Stimulated activated CD8-positive, alpha-beta memory T cell treated with anti-CD3 and anti-CD28 coated beads, Interleukin-4, amount 100 ng/mL, for 4 hours (primary cell): Measurements from ENCODE around the gene CRTAP.
A peak's percentile ranks its signal among the peaks of the same experiment; 100 is the strongest.
"Not testable (repeated sequence)": the region's sequence is repeated elsewhere in the genome, so short reads cannot be mapped to it uniquely, and the experiment has no call there.

Experiments used
- DNase-seq, 2 donors: peaks; one replicate each; pipeline ENCODE4 v3.0.0-alpha.2; 2020; ENCODE audit warnings: low read depth in 2 of 2, low spot score in 1 of 2

Gene CRTAP

DNA sequence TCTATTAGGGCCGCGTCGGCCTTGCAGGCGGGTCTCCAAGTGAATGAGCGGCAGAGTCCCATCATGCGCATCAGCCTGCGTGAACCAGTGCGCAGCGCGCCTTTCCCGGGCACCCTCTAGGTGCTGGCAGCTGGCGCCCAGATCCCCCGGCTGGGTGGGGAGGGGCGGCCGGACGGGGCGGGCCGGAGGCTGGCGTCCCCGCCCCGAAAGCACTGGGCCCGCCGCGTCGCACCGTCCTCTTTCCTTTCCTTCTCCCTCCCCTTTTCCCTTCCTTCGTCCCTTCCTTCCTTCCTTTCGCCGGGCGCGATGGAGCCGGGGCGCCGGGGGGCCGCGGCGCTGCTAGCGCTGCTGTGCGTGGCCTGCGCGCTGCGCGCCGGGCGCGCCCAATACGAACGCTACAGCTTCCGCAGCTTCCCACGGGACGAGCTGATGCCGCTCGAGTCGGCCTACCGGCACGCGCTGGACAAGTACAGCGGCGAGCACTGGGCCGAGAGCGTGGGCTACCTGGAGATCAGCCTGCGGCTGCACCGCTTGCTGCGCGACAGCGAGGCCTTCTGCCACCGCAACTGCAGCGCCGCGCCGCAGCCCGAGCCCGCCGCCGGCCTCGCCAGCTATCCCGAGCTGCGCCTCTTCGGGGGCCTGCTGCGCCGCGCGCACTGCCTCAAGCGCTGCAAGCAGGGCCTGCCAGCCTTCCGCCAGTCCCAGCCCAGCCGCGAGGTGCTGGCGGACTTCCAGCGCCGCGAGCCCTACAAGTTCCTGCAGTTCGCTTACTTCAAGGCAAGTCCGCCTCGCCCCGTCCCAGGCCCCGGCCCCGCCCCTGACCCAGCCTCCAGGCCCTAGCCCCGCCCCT, at the start of gene CRTAP:
Gene CRTAP, plus strand, starts transcription at position 243 of the 850 bp plus-strand sequence. Its CDS starts 64 bp downstream, at position 307.
- peak; percentile 64 to 68 for DNase-seq

DNA sequence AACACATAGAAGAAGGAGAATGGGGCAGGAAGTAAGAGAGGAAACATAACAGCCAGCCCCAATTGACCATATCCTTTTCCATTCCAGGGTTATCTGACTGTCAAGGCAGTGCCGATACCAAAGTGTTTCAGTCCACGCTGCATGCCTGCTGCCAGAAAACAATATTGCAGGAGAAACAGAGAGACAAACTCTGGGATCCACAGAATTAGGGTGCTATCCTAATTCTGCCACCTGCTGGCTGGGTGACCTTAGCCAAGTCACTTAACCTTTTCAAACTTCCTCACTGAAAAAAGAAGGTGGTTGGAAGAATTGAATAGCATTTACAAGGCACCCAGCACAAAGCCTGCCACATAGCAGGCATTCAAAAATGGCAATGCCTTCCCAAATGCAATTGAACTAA, 48.9 kb upstream of the CRTAP start:
- DNase-seq, result no peak

DNA sequence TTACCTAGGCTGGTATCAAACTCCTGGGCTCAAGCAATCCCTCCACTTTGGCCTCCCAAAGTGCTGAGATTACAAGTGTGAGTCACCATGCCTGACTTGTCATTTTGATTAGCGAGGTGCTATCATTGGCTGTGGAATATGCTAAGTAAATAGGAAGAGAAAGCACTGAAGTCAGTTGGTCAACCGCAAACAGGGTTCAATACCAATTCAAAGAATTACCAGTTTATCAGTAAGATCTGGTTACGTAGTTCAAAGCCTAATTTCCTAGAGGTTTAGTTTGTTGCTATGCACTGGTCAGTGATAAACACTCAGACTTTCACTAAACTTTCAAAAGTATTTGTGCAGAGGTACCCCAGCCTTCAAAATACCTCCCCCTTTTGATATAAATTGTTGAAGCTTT, 46.3 kb upstream of the CRTAP start:
- no peak for DNase-seq

DNA sequence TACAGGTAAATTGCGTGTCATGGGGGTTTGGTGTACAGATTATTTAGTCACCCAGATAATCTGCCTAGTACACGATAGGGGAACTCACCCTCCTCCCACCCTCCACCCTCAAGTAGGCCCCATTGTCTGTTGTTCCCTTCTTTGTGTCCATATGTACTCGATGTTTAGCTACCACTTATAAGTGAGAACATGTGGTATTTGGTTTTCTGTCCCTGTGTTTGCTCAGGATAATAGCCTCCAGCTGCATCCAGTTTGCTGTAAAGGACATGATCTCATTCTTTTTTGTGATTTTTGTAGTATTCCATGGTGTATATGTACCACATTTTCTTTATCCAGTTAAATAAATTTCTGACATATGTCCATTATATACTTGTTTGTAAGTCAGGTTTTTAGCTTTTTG, 44.0 kb upstream of the CRTAP start:
- DNase-seq, result not testable (repeated sequence)

DNA sequence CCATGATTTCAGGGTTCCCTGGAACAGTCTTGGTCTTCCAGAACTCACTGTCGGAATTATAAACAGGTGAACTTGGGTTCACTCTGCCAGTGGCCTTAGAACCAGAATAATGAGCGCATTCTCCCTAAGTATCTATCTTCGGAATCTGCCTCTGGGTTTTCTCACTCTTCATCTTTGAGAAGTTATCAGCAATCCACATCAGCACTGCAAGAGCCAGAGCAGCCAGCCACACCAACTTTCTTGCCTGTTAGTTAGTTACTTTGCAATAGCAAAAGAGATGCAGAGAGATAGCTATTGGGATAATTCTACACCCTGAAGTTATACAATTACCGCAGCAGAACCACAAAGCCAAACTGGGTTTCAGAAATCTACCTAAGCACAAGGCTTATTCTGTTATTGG, 42.6 kb upstream of the CRTAP start:
- DNase-seq, result no peak

DNA sequence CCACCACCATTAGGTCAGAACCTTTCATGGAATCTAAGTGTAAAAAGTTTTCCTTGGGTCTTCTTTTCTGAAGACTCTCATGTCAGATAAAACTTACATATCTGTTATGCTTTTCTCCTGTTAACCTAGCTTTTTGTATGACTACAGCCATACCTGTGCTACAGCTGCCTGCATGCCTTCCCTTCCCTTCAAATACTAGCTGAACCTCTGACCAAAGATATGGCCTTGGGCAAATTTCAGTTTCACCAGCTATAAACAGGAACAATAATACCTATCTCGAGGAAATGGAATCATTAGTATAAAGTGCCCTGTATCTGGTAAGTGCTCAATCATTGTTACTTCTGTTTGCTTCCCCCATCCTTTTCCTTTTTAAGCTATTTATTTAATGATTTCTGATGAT, 41.9 kb upstream of the CRTAP start:
- DNase-seq, result no peak

DNA sequence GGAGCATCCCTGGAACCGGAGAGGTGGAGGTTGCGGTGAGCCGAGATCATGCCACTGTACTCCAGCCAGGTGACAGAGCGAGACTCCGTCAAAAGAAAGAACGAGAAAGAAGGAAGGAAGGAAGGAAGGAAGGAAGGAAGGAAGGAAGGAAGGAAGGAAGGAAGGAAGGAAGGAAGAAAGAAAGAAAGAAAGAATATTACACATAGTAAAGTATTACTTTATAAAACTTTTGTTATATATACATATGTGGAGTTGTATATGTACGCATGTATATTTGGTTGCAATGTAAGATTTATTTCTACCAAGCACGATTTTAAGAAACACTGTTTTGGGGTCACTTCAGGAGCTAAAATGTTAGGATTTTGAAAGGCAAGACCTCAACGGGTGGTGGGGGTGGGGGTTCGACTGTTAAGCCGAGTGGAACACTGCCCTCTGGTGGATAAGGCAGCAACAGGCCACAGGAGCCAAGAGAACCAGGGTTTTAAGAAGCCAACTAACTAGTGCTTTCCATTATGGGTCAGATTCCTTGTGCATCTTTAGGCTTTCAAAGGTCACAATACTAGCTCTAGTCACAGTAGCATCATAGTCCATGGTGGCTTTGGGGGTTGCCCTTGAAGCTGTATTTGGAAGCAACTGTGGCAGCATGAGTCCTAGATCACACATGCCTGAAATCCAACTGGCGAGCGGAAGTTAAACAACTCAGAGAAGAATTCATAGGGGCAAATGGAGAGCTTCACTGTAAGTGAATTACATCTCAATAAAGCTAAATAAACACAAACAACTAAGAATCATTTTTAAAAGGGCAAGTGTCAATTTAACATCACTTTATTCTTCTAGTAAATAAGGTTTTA, 39.4 kb upstream of the CRTAP start:
- DNase-seq, result peak; percentile 30 to 58

DNA sequence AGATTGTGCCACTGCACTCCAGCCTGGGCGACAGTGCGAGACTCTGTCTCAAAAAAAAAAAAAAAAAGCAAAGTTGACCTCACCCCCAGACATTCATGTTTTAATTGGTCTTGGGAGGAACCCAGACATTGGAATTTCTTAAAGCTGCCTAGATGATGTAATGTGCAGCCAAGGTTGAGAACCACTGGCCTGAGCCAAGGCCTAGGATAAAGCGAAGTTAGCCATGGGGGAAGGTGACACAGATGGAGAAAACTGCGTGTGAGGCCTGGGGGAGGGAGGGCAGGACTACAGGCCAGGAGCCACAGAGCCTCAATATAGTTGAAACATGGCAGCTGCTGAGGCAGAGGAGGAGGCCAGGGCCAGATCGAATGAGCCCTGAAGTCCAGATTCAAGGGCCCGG, 37.8 kb upstream of the CRTAP start:
- no peak for DNase-seq

DNA sequence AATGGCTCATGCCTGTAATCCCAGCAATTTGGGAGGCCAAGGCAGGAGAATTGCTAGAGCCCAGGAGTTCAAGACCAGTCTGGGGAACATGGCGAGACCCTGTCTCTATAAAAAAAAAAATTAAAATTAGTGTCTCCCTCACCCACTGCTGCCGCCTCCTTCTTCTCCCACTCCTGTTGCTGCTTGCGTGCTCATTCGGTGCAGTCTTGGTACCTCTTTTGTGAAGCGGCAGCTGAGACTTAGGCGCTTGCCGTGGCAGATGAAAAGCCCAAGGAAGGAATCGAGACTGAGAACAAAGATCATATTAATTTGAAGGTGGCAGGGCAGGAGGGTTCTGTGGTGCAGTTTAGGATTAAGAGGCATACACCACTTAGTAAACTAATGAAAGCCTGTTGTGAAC, 36.9 kb upstream of the CRTAP start:
- DNase-seq, result no peak

DNA sequence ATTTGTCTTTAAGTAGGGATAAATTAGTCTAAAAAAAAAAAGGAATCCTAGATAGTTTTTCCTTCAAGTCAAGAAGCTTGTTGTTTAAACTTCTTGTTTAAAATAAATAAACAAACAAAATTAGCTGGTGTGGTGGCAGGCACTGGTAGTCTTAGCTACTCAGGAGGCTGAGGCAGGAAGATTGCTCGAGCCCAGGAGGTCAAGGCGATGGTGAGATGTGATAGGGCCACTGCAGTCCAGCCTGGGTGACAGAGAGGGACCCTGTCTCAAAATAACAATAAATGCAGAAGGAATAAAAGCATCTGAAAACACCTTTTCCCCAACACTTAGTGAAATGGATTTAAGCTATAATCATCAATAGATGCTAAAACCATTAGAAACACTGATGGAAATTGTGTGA, 35.8 kb upstream of the CRTAP start:
- no peak for DNase-seq

DNA sequence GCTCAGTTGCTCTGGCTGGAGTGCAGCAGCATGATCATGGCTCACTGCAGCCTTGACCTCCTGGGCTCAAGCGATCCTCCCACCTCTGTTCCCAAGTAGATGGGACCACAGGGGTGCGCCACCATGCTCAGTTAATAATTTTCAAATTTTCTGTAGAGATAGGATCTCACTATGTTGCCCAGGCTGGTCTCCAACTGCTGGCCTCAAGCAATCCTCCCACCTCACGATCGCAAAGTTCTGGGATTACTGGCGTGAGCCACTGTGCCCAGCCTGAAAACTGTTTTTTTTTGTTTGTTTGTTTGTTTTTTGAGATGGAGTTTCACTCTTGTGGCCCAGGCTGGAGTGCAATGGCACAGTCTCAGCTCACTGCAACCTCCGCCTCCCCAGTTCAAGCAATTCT, 34.0 kb upstream of the CRTAP start:
- DNase-seq, result not testable (repeated sequence)

DNA sequence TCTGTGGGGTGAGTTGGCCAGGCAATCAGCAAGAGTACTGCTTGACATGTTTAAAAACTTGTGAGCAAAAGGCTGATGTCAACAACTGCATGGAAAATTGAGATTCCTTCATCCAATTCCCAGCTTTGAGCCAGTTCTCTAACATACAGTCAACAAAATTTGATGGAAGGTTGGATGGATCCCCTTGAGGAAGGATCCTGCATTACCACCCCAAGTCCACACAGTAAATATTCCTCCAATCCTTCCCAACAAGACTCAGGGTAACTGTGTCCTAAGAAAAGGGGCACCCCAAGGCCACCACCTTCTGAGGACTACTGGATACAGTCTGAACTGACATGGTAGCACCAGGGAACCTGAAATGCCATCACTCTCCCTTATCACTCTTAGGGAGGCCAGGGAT, 32.0 kb upstream of the CRTAP start:
- no peak for DNase-seq

DNA sequence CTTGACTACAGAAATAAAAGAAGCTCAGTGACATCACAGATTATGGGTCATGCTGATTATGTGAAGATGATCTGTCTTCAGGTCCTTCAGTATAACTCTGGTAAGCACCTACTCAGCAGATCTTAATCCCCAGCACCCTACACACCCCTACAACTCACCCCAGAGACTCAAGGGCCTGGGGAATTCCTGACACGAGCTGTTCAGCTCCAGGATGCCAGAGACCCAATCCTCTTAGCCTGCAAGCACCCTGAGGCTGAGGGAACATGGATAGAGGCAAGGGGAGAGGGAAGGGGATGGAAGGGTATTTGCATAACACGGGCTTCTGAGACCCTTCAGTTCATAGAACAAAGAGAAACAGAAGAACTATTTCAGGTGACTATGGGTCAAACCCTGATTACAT, 29.9 kb upstream of the CRTAP start:
- DNase-seq, result no peak

DNA sequence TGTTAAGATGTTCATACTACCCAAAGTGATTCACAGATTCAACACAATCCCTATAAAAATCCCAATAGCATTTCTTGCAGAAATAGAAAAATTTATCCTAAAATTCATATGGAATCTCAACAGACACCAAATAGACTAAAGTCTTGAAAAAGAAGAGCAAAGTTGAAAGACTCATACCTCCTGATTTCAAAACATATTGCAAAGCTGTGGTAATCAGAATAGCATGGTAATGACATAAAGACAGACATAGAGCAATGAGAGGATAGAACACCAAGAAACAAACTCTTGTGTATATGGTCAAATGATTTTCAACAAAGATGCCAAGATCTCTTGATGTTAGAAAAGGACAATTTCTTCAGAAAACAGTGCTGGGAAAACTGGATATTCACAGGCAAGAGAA, 25.1 kb upstream of the CRTAP start:
- no peak for DNase-seq

DNA sequence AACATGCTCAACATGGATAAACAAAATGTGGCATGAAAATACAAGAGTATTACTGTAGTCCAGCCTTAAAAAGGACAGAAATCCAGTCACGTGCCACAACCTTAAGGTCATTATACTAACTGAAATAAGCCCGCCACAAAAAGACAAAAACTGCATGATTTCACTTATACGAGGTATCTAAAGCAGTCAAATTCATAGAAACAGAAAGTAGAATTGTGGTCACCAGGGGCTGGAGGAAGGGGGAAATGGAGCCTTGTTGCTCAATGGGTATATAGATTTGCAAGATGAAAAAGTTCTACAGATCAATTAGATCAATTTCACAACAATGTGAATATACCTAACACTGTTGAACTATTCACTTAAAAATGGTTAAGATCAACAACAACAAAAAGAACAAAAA, 24.3 kb upstream of the CRTAP start:
- no peak for DNase-seq

DNA sequence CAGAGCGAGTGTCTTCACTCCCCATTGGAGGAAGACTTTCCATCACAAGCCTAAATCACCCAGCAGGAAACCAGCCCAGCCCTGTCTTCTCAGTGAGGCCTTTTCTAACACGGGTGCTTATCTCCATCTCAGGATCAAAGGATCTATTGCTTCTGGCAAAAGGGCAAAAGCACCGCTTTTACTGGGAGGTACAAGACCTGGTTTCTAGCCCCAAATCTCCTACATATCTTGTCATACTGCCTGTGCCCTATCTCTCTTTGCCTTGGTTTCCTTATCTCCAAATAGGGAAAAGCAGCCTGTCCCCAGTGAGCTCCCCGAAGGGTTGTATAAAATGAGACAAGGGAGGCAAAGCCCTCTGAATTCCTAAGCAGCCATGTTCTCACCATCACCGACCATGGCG, 22.1 kb upstream of the CRTAP start:
- no peak for DNase-seq

DNA sequence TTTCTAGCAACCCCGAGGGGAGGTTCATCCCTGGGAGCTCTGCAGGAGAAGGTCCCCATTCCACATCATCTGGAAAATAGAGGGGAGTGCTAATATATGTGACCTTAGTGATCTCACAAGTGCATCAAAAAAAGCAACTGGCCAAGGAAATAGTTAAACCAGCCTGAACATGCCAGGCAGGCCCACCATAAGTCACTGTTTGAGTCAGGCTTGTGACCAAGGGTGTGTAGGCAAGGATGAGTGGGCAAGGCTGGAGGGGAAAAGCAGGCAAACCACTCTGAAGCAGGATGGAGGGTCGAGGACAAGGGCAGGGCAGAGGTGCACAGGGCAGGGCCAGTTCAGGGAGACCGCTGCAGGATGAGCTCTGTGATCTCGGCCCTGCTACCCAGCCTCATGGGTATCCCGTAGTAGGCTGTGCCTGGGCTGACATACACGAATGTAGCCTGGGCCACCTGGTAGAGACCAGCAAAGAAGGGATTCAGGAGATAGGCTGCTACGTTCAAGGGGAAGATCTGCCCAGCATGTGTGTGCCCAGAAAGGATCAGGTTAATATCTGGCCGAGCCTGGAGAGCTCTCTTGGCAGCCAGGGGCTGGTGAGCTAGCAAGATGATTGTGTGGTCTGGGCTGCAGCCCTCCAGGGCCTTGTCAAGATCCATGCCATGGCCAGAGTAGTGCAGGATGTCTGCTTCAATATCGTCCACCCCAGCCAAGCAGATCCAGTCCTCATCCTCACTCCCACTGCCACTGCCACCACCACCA, 21.1 kb upstream of the CRTAP start:
- no peak for DNase-seq

DNA sequence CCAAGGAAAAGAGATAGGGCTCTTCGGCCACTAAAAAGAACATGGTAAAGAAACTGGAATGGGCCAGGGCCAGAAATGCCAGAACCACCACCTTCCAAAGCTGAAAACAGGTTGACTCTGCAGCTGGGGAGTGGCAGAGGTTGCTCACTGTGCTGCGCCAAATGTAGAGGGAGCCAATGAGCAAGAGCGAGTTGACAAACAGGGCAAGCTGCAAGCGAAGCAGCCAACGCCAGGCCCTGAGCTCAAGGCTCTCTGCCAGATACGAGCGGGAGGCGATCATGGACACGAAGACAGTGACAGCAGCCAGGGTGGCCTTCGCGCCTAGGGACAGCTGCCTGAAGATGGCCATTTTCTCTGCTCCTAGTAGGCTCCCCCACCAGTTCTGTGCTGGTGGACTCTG, 20.0 kb upstream of the CRTAP start:
- no peak for DNase-seq

DNA sequence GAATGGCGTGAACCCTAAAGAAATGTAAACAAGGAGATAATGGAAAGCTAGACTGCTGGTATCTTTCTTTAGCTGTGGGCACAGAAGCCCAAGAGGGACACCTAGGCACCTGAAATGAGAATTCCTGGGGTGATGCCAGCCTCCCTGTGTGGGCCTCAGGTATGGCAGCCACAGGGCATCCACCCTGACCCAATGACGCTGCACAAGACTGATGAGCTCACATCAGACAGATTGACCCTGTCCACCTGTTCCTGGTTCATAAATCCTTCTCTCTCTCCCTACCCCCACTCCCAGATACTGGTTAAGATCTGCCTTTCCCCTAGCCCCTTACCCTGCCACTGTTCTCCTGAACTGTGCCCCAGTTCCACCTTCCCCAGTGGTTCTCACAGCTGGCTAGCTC, 18.4 kb upstream of the CRTAP start:
- no peak for DNase-seq

DNA sequence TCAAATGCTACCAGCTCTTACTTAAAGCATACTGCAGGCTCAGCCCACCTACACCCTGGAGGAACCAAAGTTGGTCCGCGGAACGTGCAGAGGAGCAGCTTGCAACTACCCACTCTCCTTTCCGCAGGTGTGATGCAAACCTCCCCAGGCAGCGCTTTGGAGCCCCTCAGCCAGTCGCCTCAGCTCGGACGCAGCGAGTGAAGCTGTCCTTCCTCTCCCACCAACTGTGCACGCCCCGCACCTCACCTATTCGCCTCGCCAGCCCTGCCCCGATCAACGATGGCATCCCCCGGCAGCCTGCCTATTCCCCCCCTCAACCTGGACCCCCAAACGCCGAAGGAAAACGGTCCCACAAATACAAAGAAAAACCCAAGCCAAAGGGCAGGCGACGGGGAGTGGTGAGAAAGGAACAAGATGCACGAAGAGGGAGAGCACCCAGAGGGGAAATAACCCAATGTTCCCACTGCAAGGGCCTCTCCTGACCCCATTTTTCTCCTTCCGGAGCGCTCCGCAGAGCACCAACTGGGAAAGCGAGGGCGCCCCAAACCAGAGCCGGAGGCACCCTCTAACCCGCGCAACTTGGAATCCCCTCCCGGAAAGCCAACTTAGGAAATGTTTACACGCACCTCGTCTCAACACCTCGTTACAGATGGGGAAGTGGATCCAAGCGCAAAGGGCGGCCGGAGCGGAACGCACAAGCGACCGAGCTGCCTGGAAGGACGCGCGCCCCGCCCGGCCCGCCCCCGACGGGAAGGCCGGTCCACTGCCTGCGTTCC, 17.5 kb upstream of the CRTAP start:
- DNase-seq, result peak in 1 of 2 donors; percentile 7

DNA sequence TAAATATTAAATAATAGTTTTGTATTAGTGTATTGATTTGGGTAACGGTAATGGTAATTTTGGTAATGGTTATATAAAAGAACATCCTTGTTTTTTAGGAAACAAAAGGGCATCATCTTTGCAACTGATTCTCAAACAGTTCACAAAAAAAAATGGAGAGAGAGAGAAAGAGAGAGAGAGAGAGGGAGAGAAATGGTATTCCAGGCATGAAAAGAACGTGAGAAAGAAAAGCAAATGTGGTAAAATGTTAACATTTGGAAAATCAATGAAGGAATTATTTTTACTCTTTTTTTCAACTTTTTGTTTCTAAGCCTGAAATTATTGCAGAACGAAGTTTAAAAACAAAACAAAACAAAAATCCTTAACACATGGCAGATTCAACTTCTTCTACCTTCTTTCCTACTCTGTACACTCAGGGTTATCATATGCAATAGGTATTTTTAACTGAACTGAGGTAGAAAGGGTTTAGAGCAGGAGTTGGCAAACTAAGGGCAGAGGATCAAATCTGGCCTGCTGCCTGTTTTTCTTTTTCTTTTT, 14.6 kb upstream of the CRTAP start:
- DNase-seq, result no peak
